ENCODE data around the gene INPP5A. TPM values are rescaled to one million over a fixed set of nuclear protein-coding genes. Genes with fewer than 3 reads are reported as not detected.

The INPP5A gene
- total and polyA plus RNA-seq, 7 donors: 17.6 to 132 (median 100) TPM

DNA sequence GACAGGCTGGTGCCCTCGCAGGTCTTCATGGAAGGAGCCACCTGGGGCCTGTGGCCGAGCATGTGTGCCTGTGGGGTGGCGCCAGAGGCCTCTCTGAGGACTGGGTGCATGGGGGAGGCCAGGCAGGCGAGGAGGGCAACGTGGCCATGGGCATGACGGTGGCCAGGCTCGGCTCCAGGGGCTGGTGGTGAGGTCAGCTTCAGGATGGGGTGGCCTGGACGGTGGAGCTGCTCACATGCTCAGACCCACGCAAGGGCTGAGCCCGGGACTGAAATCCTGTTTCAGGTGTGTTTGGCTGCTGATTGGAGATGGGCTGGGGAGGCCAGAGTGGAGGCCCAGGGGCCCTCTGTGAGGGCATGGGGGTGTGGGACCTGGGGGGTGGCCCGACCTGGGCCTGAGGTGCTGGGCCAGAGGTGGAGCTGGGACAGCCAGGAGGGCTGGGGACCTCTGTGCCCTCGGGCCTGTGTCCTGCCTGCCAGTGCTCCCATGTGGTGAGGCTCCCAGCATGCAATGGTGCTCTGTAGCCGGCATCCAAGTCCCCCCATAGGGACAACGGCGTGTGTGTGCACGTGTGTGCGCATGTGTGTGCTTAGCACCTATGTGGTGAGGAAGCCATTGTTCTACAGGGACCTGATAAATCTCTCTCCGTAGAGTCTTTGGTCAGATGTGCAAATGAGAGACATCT is 71.1 kb downstream of the INPP5A start:
- intact Hi-C loops (cut with DNase I): no loop called here
- TF ChIP-seq, protein P1, sequence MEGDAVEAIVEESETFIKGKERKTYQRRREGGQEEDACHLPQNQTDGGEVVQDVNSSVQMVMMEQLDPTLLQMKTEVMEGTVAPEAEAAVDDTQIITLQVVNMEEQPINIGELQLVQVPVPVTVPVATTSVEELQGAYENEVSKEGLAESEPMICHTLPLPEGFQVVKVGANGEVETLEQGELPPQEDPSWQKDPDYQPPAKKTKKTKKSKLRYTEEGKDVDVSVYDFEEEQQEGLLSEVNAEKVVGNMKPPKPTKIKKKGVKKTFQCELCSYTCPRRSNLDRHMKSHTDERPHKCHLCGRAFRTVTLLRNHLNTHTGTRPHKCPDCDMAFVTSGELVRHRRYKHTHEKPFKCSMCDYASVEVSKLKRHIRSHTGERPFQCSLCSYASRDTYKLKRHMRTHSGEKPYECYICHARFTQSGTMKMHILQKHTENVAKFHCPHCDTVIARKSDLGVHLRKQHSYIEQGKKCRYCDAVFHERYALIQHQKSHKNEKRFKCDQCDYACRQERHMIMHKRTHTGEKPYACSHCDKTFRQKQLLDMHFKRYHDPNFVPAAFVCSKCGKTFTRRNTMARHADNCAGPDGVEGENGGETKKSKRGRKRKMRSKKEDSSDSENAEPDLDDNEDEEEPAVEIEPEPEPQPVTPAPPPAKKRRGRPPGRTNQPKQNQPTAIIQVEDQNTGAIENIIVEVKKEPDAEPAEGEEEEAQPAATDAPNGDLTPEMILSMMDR (IDR thresholded peaks at IDR 0.05): no peak
- TF ChIP-seq POLR2A (IDR thresholded peaks at IDR 0.05) (no peak), POLR2AphosphoS5 (IDR thresholded peaks at IDR 0.05) (no peak), EP300 (IDR thresholded peaks at IDR 0.05) (no peak)
- H3K9me3 ChIP-seq: no peaks in the 10 kb centered on the region
- peak overlapping the region in 3 of 4 donors; percentile 30 to 62 (median 61) for H3K27ac ChIP-seq
- peak; percentile 67 for DNase-seq
- H3K4me3 ChIP-seq: no peak overlapping the region
- 89 to 90% methylated on average over 18 of the region's 18 CpGs for WGBS, 2 donors
- H3K27me3 ChIP-seq: no peaks in the 10 kb centered on the region
- no peaks in the 10 kb centered on the region for H3K36me3 ChIP-seq
- H3K4me1 ChIP-seq: peaks cover 0 to 82% (median 70%) of the 10 kb centered on the region in 4 donors

DNA sequence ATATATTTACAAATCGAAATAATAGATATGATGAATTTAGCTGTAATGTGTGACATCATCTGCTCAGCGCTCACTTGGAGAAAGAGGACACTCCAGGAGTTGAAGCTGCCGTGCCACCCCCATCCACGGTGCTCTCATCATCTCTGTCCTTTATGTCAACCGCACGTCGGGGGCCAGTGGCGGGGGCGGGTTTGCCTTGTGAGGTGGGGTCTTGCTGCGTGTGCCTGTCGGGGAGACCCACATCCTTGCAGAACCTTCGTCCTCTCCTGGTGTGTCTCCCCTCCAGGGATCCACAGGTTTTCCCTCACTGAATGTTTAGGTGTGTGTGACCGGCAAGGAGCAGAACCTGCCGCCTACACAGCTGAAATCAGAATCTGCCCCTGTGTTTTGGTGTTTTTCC is 71.6 kb downstream of the INPP5A start:
- H3K9me3 ChIP-seq: no peaks in the 10 kb centered on the region
- H3K4me3 ChIP-seq: no peak overlapping the region
- no peak for TF ChIP-seq EP300 (IDR thresholded peaks at IDR 0.05)
- TF ChIP-seq, protein P1 (IDR thresholded peaks at IDR 0.05): no peak
- TF ChIP-seq POLR2A (IDR thresholded peaks at IDR 0.05): no peak
- no peak for TF ChIP-seq POLR2AphosphoS5 (IDR thresholded peaks at IDR 0.05)
- intact Hi-C loops (cut with DNase I): no loop called here
- H3K4me1 ChIP-seq: peaks cover 0 to 77% (median 65%) of the 10 kb centered on the region in 4 donors
- peak; percentile 63 for DNase-seq
- WGBS, 2 donors: 97 to 98% methylated on average over 14 of the region's 14 CpGs
- no peaks in the 10 kb centered on the region for H3K27me3 ChIP-seq
- no peaks in the 10 kb centered on the region for H3K36me3 ChIP-seq
- no peak overlapping the region for H3K27ac ChIP-seq

DNA sequence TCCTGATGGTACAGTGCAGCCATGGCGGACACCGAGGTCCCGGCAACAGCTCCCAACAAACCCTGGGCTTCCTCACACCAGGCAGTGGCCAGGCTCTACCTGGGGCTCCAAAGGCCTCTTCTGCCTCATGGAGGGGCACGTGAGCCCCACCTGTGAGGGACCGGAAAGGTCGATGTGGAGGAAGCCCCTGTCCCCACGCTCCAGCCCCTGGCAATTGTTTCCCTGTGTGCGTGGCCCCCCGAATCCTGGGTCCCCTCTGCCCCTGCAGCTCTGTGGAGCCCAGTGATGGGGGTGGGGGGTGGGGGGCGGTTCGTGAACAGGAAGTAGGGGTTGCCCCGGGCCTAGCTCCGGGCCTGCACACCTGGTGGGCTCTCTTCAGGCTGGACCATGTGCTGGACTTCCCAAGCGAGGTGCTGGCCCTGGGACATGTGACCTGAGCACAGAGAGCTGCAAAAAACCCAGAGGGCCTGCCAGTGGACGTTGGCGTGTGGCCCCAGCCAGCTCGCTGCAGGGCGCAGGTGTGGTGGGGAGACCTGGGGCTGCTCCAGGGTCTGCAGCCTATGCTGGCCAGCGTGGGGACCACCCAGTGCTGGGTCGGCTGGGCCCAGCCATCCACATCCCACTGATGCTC is 72.6 kb downstream of the INPP5A start:
- 93% methylated on average over 20 of the region's 20 CpGs for WGBS, 2 donors
- DNase-seq: peak; percentile 61
- no peak for TF ChIP-seq EP300 (IDR thresholded peaks at IDR 0.05)
- TF ChIP-seq POLR2AphosphoS5 (IDR thresholded peaks at IDR 0.05): no peak
- no peak for TF ChIP-seq POLR2A (IDR thresholded peaks at IDR 0.05)
- TF ChIP-seq, protein P1 (IDR thresholded peaks at IDR 0.05): no peak

DNA sequence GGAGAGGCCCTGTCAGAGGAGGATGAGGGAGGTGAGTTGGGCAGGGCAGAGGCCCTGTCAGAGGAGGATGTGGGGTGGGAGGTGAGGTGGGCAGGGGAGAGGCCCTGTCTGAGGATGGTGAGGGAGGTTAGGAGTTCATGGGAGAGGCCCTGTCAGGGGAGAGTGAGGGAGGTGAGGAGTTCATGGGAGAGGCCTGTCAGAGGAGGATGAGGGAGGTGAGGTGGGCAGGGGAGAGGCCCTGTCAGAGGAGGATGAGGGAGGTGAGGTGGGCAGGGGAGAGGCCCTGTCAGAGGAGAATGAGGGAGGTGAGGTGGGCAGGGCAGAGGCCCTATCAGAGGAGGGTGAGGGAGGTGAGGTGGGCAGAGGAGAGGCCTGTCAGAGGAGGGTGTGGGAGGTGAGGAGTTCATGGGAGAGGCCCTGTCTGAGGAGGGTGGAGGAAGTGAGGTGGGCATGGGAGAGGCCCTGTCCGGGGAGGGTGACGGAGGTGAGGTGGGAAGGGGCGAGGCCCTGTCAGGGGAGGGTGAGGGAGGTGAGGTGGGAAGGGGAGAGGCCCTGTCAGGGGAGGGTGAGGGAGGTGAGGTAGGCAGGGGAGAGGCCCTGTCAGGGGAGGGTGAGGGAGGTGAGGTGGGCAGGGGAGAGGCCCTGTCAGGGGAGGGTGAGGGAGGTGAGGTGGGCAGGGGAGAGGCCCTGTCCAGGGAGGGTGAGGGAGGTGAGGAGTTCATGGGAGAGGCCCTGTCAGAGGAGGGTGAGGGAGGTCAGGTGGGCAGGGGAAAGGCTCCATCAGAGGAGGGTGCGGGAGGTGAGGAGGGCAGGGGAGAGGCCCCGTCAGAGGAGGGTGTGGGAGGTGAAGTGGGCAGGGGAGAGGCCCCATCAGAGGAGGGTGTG is 73.7 kb downstream of the INPP5A start:
- WGBS, 2 donors: 53 to 83% methylated on average over 5 of the region's 5 CpGs
- Histone ChIP-seq H3K9me3 (no peaks in the 10 kb centered on the region), H3K4me3 (no peak overlapping the region), H3K27me3 (no peaks in the 10 kb centered on the region), H3K4me1 (peaks cover 0 to 66% (median 55%) of the 10 kb centered on the region in 4 donors), H3K36me3 (peaks cover 0 to 4% (median 0%) of the 10 kb centered on the region in 4 donors), H3K27ac (peak overlapping the region in 2 of 4 donors; percentile 31 to 35)
- TF ChIP-seq POLR2AphosphoS5 (IDR thresholded peaks at IDR 0.05) (no peak), EP300 (IDR thresholded peaks at IDR 0.05) (no peak), POLR2A (IDR thresholded peaks at IDR 0.05) (no peak)
- TF ChIP-seq, protein P1 (IDR thresholded peaks at IDR 0.05): no peak
- intact Hi-C loops (cut with DNase I): no loop called here
- no peak for DNase-seq

More for the DNA sequence above, 72.6 kb downstream of the INPP5A start:
- Histone ChIP-seq H3K4me3 (no peak overlapping the region), H3K27ac (no peak overlapping the region), H3K9me3 (no peaks in the 10 kb centered on the region), H3K27me3 (no peaks in the 10 kb centered on the region), H3K36me3 (peaks cover 0 to 4% (median 0%) of the 10 kb centered on the region in 4 donors), H3K4me1 (peaks cover 0 to 68% (median 60%) of the 10 kb centered on the region in 4 donors)
- intact Hi-C loops (cut with DNase I): no loop called here

Data from sigmoid colon (tissue), 7 donors.